ENCODE results near the gene PSMD5. TPM values are rescaled to one million over a fixed set of nuclear protein-coding genes. Genes with fewer than 3 reads are reported as not detected.

The PSMD5 gene
- total and polyA plus RNA-seq, 2 donors from 2014 or later = 17.1 to 38.3 TPM

DNA sequence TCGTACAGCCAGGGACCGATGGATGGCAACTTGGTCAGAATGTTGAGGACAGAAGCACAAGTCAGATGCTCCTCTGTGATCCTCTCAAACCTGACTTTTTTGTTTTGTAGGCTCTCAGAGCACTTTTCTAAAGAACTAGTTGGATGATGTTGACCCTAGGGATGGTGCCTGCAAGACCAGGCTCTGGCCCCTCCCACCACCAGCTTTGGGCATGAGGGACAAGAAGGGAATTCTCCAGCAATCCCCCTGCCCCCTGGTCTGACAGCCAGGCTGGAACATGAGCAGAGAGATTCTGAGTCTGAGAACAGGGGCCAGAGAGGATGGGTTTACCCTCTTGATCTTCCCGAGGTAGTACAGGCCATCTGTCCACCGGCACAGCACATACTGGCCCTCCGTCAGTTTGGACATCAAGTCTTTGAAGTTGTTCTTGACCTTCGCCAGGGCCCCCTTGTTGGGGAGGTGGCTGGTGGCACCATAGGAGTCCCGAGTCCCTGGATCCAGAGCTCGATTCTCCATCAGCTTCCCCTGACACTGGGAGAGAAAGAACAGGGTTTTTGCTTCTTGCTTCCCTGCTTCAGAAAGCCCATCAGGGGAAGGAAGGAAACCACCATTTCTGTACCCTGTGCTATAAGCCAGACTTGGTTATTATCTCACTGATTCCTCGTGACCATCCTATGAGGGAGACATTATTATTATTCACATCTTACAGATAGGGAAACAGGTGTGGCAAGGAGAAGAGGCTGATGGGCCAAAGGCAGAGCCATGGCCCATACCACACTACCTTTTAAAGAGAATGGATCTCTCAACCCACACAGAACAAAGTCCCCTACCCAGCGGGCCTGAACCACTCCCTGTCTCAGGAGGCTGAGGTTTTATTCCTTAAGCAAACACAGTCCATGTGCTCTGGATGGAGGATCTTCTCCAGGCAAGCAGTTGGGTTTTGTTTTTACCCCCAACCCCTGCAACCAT lies 31.8 kb upstream of the PSMD5 start:
- Histone ChIP-seq H3K9ac (ENCODE audit: low read length in 3 of 3) (no peak overlapping the region), H3K9me3 (ENCODE audit: control insufficient read depth in 2 of 3, insufficient read depth in 1 of 3, low read length in 3 of 3) (no peaks in the 10 kb centered on the region), H3K27me3 (ENCODE audit: control insufficient read depth, insufficient read depth, low read length) (no peaks in the 10 kb centered on the region), H3K36me3 (ENCODE audit: control insufficient read depth in 2 of 3, insufficient read depth in 3 of 3, low read length in 3 of 3) (no peaks in the 10 kb centered on the region), H3K4me1 (ENCODE audit: control insufficient read depth in 2 of 3, insufficient read depth in 2 of 3, low read depth in 1 of 3, low read length in 3 of 3) (peaks cover 0 to 4% (median 0%) of the 10 kb centered on the region in 3 donors), H3K4me3 (ENCODE audit: low read length in 3 of 3) (no peak overlapping the region), H3K27ac (ENCODE audit: low read depth in 2 of 2, low read length in 2 of 2) (no peak overlapping the region)
- no peak for TF ChIP-seq CTCF (IDR thresholded peaks at IDR 0.05; ENCODE audit: borderline replicate concordance, extremely low read depth, insufficient read depth)
- FAIRE-seq (no peak), DNase-seq (no peak)
- intact Hi-C loops (cut with DNase I) = no loop called here

DNA sequence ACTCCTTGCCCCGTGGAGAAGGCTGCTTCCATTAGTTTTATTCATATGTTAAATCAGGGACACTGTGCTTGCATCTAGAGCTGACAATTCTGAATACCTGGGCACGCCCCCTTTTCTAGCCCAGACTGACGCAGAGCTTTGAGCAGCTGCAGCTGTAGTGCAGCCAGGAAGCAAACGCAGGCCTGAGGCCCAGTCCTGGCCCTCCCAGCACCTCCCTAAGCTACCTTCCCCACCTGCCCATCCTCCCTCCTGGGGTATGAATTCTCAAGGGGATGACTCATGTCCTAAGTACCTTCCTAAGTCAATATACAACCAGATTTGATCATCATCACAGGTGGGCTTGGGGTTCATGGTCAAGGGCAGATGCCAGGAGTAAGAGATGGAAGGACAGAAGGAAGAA lies 30.8 kb upstream of the PSMD5 start:
- H3K9me3 ChIP-seq (ENCODE audit: control insufficient read depth in 2 of 3, insufficient read depth in 1 of 3, low read length in 3 of 3) = no peaks in the 10 kb centered on the region
- no peaks in the 10 kb centered on the region for H3K36me3 ChIP-seq (ENCODE audit: control insufficient read depth in 2 of 3, insufficient read depth in 3 of 3, low read length in 3 of 3)
- intact Hi-C loops (cut with DNase I) = no loop called here
- H3K4me3 ChIP-seq (ENCODE audit: low read length in 3 of 3) = no peak overlapping the region
- FAIRE-seq (no peak), DNase-seq (peak in 1 of 5 donors; percentile 83)
- H3K9ac ChIP-seq (ENCODE audit: low read length in 3 of 3) = no peak overlapping the region
- no peak for TF ChIP-seq CTCF (IDR thresholded peaks at IDR 0.05; ENCODE audit: borderline replicate concordance, extremely low read depth, insufficient read depth)
- no peak overlapping the region for H3K27ac ChIP-seq (ENCODE audit: low read depth in 2 of 2, low read length in 2 of 2)
- H3K27me3 ChIP-seq (ENCODE audit: control insufficient read depth, insufficient read depth, low read length) = no peaks in the 10 kb centered on the region
- peaks cover 0 to 4% (median 0%) of the 10 kb centered on the region in 3 donors for H3K4me1 ChIP-seq (ENCODE audit: control insufficient read depth in 2 of 3, insufficient read depth in 2 of 3, low read depth in 1 of 3, low read length in 3 of 3)

DNA sequence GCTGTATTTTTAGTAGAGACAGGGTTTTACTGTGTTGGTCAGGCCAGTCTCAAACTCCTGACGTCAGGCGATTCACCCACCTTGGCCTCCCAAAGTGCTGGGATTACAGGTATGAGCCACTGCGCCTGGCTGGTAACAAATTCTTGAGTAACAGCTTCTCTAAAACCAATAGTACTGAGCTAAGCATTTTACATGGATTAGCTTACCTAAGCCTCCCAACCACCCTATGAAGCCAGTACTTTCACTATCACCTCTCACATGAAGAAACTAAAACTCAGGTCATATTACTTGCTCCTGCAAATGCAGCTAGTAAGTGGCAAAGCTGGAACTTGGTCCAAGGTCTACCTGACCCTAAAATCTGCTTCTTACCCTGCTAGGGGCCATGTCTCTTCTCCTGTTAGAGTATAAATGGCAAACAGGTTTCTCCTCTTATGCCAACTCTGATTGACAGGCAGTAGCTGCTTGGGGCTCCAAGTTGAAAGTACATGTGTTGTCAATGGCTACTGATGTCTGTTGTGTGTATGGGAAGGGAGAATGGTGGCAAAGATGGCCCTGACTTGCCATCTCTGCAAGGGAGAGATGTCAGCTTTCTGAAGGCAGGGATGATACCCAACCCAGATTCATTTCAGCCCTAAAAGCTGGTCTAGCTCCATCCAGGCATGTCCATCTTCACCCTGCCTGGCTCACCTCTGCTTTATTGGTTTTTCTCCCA lies 30.2 kb upstream of the PSMD5 start:
- H3K27ac ChIP-seq (ENCODE audit: low read depth in 2 of 2, low read length in 2 of 2) = no peak overlapping the region
- H3K36me3 ChIP-seq (ENCODE audit: control insufficient read depth in 2 of 3, insufficient read depth in 3 of 3, low read length in 3 of 3) = no peaks in the 10 kb centered on the region

More for the DNA sequence above, 30.2 kb upstream of the PSMD5 start:
- no peaks in the 10 kb centered on the region for H3K9me3 ChIP-seq (ENCODE audit: control insufficient read depth in 2 of 3, insufficient read depth in 1 of 3, low read length in 3 of 3)
- H3K27me3 ChIP-seq (ENCODE audit: control insufficient read depth, insufficient read depth, low read length) = no peaks in the 10 kb centered on the region
- H3K4me3 ChIP-seq (ENCODE audit: low read length in 3 of 3) = no peak overlapping the region
- H3K9ac ChIP-seq (ENCODE audit: low read length in 3 of 3) = no peak overlapping the region
- intact Hi-C loops (cut with DNase I) = no loop called here
- DNase-seq = no peak
- no peak for FAIRE-seq
- no peak for TF ChIP-seq CTCF (IDR thresholded peaks at IDR 0.05; ENCODE audit: borderline replicate concordance, extremely low read depth, insufficient read depth)
- H3K4me1 ChIP-seq (ENCODE audit: control insufficient read depth in 2 of 3, insufficient read depth in 2 of 3, low read depth in 1 of 3, low read length in 3 of 3) = peaks cover 0 to 6% (median 4%) of the 10 kb centered on the region in 3 donors

All from kidney (tissue), 14 donors.